Stimulated activated CD8-positive, alpha-beta memory T cell treated with anti-CD3 and anti-CD28 coated beads, Interleukin-2, amount 100 ng/mL, for 48 hours (primary cell): ENCODE measurements around the gene KCNIP1.

Experiments used
- DNase-seq, 2 donors: peaks; one replicate each; pipeline ENCODE4 v3.0.0-alpha.2; 2020; ENCODE audit warnings: low read depth in 2 of 2

Gene KCNIP1

DNA sequence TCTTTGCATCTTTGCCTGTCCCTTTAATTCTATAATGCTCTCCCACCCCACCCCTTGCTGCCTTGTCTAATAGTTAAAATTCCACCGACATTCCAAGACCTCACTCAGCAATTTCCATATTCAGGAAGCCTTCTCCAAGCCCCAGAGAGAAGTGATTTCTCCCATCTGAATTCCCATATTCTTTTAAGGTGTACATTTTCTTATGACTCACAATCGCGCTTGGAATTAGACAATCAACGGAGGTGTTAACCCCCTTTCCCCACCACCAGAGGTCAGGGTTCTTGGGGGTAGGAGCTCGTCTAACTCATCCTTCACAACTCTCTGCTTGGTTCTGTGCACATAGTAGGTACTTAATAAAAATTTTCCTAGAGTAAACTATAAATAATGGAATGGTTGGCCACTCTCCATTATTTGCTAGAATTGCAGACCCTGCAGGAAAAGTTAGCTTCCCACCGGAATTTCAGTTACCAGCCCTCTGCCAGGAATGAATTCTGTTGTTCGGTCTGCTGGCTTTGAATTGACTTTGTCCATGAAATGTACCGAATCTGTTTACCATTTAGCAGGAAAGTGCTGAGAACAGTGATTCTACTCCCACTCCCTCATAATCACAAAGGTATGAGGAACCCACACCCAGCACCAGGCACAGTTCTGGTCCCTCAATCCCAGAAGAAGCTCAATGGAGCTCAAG is 5.0 kb downstream of the KCNIP1 start:
- no peak for DNase-seq

- DNase-seq, result no peak
Observed at GRCh38 chr5:170509348-170509660, 5.5 kb downstream of the KCNIP1 start.

DNA sequence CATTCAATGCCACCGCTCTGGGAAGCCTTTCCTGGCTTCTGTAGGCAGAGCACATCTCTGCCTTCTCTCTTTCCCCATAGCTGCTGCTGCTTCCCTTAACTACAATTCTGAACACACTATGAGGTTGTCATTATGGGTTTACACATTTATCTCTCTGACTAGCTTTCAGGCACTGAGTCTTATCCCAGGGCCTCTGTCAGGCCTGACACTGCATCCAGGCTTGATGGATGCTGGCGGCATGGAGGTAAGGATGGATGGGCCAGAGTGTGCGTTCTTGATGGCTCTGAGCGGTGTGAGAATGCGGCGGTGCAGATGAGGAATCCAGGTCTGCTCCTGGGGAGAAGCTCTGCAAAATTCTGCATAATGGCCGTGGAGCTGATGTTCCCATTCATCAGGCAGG is 6.3 kb downstream of the KCNIP1 start:
- no peak for DNase-seq

DNA sequence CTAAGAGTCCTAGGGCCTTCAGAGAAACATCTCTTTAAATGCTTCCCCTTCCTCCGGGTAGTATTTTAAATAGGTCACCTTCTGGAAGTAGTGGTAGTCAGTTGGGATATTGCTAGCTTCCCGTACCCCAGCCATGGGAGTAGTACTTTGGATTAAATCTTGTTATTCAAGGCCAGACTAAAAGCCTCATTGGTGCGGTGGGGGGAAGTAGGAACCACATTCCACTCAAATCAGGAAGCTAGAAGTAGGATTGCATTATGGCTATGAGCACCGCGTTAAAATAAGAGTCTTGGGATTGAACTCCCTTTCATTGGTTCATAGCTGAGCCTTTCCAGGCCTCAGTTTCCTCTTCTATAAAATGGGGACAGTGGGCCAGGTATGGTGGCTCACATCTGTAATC is 6.7 kb downstream of the KCNIP1 start:
- no peak for DNase-seq

GRCh38 chr5:170511551-170512258 is 7.9 kb downstream of the KCNIP1 start:
- no peak for DNase-seq

GRCh38 chr5:170513856-170514525 is 10.2 kb downstream of the KCNIP1 start:
- no peak for DNase-seq

GRCh38 chr5:170517411-170517810 is 13.6 kb downstream of the KCNIP1 start:
- DNase-seq, result no peak

DNA sequence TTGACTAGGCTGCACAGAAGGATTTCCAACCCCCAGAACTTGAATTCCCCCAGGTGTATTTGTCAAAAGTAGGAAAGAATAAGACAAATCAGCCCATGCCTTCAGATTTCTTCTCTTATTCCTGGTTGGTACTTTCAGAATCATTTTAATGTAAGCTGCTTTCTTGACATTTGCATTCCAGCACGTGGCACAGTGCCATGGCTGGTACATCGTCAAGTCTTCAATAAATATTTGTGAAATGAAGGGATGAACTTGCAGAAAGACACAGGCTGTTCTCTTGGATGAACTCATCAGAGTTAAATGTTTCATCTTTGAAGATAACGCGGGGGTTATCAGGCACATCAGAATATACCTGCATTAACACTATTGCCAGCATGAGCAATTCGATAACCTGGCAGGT is 14.5 kb downstream of the KCNIP1 start:
- no peak for DNase-seq

DNA sequence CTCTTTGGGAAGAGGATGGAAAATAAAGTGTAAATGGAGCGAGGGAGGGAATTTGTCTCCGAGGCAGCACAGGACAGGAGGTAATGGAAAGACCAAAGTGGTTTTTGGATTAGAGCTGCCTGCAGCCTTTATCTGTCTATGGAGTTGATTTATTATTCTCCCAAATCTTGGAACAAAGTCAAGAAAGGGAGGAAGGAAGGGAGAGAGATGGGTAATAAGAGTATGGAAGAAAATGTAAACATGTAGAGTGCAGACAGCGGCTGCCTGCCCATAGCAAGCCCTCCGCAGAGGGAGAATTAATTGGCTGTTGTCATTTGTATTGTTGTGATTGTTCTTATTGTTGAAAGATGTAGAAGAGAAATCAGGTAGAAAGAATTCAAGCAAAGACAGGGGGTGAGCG is 15.7 kb downstream of the KCNIP1 start:
- DNase-seq, result no peak

DNA sequence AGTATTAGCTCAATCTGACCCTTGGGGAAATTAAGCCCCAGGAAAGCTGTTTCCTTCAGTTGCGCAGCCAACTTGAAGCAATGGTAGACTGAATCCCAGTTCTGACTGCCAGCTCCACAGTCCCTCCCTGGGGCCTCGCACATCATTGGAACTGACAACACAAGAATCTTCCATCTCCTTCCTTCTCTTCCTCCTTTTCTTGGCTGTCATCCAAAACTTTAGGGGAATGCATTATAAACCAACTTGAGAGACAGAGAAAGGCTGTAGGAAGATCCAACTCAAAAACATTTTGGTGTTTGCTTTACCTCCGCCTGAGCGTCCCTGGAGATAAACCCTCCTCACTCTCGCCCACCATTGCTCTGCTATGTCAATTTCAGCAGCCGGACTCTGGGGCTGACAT is 16.6 kb downstream of the KCNIP1 start:
- no peak for DNase-seq

GRCh38 chr5:170522211-170523141 is 18.7 kb downstream of the KCNIP1 start:
- DNase-seq, result no peak

DNA sequence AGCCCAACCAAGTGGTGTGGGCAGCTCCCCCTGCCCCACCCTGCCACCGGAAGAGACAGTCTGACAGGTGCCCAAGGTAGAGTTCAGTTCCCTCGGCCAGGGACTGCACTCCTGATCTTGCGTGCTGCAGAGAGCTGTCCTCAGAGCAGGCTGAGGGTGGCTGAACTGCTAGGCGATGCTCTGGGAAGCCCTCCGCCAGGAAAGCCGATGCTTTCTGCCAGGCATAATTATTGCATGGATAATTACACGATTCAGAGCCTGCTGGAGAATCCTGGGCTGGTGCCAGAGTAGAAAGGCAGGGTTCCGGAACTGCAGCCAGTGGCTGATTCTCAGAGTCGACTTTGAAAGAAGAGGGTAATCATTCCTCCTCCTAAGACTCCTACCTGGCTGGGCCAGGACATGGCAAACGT is 19.3 kb downstream of the KCNIP1 start:
- no peak for DNase-seq

- no peak for DNase-seq
Observed at GRCh38 chr5:170523830-170524229, 20.0 kb downstream of the KCNIP1 start.

GRCh38 chr5:170524576-170524975 is 20.8 kb downstream of the KCNIP1 start:
- no peak for DNase-seq

GRCh38 chr5:170525470-170526211 is 21.8 kb downstream of the KCNIP1 start:
- DNase-seq, result no peak

DNA sequence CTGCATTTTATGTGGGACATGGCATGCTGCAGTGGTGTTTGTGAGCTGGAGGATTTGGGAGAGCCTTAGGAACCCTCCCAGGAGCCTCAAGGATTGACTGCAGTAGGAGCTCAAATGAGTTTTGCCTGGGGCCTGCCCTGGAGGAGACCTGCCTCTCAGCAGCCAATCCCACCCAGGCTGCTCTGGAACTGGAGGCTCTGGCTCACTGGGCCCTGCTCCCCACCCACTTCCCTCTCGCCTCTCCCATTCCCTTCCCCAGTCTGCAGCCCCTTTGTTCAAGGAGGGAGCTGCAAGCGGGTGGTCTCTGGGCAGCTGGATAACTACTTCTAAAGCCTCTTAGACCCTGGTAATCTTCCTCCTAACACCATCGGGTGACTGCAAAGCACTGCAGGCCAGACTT is 24.2 kb downstream of the KCNIP1 start:
- no peak for DNase-seq

- DNase-seq, result no peak
Observed at GRCh38 chr5:170528976-170529375, 25.2 kb downstream of the KCNIP1 start.

- no peak for DNase-seq
Observed at GRCh38 chr5:170532935-170533334, 29.1 kb downstream of the KCNIP1 start.

DNA sequence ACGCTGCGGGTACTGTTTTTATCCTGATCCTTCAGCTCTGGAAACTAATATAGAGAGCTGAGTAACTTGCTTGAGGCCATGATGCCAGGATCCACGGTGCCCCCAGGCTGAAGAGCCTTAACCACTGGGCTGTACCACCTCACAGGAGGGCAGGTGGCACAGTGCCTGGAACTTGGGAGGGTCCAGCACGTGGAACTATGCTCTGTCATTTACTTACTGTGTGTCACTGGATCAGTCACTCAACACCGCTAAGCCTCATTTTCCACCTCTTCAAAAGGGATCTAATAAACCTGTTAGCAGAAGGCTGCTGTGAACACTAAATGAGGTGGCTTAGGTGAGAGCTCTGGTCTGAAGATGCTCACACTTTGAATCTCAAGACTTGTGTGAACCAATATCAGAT is 29.6 kb downstream of the KCNIP1 start:
- DNase-seq, result no peak

GRCh38 chr5:170534177-170534576 is 30.4 kb downstream of the KCNIP1 start:
- no peak for DNase-seq

DNA sequence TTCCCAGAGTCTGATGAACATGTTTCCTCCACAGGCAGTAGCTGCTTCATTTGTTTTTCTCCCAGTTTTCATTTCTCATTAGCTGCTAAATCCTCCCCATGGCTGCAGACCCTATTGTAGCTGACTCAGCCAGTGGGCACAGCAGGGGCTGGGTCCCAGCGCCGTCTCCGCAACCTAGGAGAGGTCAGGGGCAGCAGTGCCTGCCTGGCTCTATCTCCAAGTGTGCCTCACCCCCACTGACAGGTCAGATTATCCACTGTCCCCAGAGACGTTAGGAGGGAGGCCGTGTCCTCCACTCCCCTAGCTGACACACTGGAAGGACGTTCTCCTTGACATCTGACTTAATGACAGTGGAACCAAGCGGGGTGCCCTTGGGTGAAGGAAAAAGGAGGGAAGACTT is 31.1 kb downstream of the KCNIP1 start:
- no peak for DNase-seq
